Tibial artery (tissue), 4 donors: ENCODE data around the gene THAP9.

Source experiments
- DNase-seq, 2 donors: peaks; one replicate each; pipeline ENCODE4 v3.0.0-alpha.2; 2019
- H3K27ac ChIP-seq, 2 donors: fragments of 200-600 bp; sonication (generic) in 1 of 2; 1 replicate in 1 of 2; 2 replicates in 1 of 2; pipeline ENCODE4 v1.5.1; 2018 to 2019; ENCODE audit warnings: mild to moderate bottlenecking in 1 of 2
- H3K27me3 ChIP-seq, 2 donors: fragments of 200-600 bp; sonication (generic) in 1 of 2; one replicate each; pipeline versions ENCODE4 v1.5.1 to v1.6.0; 2016 to 2019
- H3K36me3 ChIP-seq, 3 donors: fragments of 200-600 bp; sonication (generic) in 2 of 3; one replicate each; pipeline ENCODE4 v1.5.1; 2016 to 2019; ENCODE audit warnings: mild to moderate bottlenecking in 2 of 3
- H3K4me1 ChIP-seq, 4 donors: fragments of 200-600 bp; sonication (generic) in 2 of 4; 1 replicate in 3 of 4; 2 replicates in 1 of 4; pipeline ENCODE4 v1.5.1; 2016 to 2019
- H3K4me3 ChIP-seq, 2 donors: fragments of 200-600 bp; sonication (generic) in 1 of 2; 1 replicate in 1 of 2; 2 replicates in 1 of 2; pipeline ENCODE4 v1.5.1; 2018 to 2019; ENCODE audit warnings: mild to moderate bottlenecking in 2 of 2
- H3K9me3 ChIP-seq, 3 donors: fragments of 200-600 bp; sonication (generic) in 1 of 3; one replicate each; pipeline ENCODE4 v1.5.1; 2016 to 2019
- intact Hi-C: fragments of 100-400 bp; cut with DNase I; formaldehyde crosslinking; loops from one replicate; pipeline ENCODE4 v1.15.0; 2023; ENCODE audit warnings: low total_unique reads
- TF ChIP-seq, protein P1 (sequence below), 2 experiments: fragments of 200-600 bp in 1 of 2; fragments of 450-650 bp in 1 of 2; IDR thresholded peaks; one replicate each; pipeline ENCODE4 v1.5.1; 2017 to 2019; ENCODE audit warnings: antibody characterized with exemption in 2 of 2, mild to moderate bottlenecking in 1 of 2, moderate library complexity in 1 of 2

THAP9 gene

GRCh38 chr4:82969414-82969813 lies 68.9 kb downstream of the THAP9 start:
- intact Hi-C loops: no loop called here
- no peaks in the 10 kb centered on the region for H3K27me3 ChIP-seq
- H3K27ac ChIP-seq: no peak overlapping the region
- no peak for DNase-seq
- TF ChIP-seq, protein P1, sequence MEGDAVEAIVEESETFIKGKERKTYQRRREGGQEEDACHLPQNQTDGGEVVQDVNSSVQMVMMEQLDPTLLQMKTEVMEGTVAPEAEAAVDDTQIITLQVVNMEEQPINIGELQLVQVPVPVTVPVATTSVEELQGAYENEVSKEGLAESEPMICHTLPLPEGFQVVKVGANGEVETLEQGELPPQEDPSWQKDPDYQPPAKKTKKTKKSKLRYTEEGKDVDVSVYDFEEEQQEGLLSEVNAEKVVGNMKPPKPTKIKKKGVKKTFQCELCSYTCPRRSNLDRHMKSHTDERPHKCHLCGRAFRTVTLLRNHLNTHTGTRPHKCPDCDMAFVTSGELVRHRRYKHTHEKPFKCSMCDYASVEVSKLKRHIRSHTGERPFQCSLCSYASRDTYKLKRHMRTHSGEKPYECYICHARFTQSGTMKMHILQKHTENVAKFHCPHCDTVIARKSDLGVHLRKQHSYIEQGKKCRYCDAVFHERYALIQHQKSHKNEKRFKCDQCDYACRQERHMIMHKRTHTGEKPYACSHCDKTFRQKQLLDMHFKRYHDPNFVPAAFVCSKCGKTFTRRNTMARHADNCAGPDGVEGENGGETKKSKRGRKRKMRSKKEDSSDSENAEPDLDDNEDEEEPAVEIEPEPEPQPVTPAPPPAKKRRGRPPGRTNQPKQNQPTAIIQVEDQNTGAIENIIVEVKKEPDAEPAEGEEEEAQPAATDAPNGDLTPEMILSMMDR (IDR thresholded peaks at IDR 0.05): no peak
- H3K36me3 ChIP-seq: peaks cover 7 to 40% (median 24%) of the 10 kb centered on the region in 3 donors
- no peaks in the 10 kb centered on the region for H3K4me1 ChIP-seq
- no peaks in the 10 kb centered on the region for H3K9me3 ChIP-seq
- H3K4me3 ChIP-seq: no peak overlapping the region
